Uterus (tissue), 2 donors: ENCODE data around the gene OLIG2.

Experiments
- CTCF ChIP-seq, 4 experiments: fragments of 200-600 bp in 2 of 4; fragments of 450-650 bp in 2 of 4; sonication (generic) in 2 of 4; IDR thresholded peaks; one replicate each; pipeline ENCODE4 v1.5.1; 2016 to 2019; ENCODE audit warnings: antibody characterized with exemption in 4 of 4, mild to moderate bottlenecking in 2 of 4, moderate library complexity in 1 of 4
- POLR2A ChIP-seq, 2 donors: fragments of 450-650 bp; IDR thresholded peaks; one replicate each; pipeline ENCODE4 v1.6.1; 2016; ENCODE audit warnings: antibody characterized with exemption in 2 of 2, mild to moderate bottlenecking in 1 of 2, moderate library complexity in 1 of 2

GRCh38 chr21:33055991-33056390 is 30.3 kb downstream of the OLIG2 start:
- TF ChIP-seq CTCF (IDR thresholded peaks at IDR 0.05) = no peak
- no peak for TF ChIP-seq POLR2A (IDR thresholded peaks at IDR 0.05)
